Measurements from ENCODE around the gene ZNF148. TPM values are rescaled to one million over a fixed set of nuclear protein-coding genes. Genes with fewer than 3 reads are reported as not detected.

Gene ZNF148
- total and polyA plus RNA-seq, 2 donors = 7.6 to 34.2 TPM

DNA sequence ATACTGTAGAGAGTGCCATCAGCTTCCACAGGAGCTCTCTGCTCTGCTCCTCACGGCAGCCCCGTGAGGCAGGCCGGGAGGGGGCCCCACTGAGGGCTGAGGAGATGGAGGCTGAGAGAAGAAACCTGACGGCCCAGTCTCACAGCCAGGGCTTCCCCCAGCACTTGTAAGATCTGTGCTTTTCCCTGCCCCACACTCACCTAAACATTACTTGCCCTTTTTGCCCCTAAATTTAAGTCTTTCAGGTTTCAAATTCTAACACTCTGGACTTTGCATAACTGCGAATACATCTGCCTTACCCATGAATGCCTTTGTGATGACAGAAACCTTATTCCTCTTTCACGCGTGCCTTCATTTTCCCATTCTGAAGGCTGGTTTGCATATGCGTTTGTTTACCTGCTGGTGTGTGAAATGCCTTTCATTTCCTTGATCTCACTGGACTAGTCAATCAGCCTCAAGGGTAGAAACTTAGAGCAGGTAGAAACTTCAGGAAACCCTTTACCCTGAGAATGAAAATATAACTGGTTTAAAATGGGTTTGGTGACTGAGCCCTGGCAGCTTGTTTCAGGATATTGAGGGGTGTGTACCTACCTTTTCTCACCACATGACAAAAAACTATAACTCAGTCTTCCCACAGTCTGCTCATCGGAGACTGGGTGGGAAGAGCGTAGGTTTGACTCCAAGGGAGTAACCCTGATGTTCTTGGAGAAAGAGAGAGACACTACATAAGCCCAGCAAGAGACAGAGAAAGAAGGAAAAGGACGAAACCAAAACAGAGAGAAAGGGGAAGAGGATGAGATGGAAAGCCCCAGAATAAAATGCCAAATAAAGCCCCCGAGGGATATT is 182.7 kb downstream of the ZNF148 start:
- WGBS = 73% methylated on average over 12 of the region's 12 CpGs
- no peak overlapping the region for H3K4me3 ChIP-seq (ENCODE audit: low read length in 2 of 2)

DNA sequence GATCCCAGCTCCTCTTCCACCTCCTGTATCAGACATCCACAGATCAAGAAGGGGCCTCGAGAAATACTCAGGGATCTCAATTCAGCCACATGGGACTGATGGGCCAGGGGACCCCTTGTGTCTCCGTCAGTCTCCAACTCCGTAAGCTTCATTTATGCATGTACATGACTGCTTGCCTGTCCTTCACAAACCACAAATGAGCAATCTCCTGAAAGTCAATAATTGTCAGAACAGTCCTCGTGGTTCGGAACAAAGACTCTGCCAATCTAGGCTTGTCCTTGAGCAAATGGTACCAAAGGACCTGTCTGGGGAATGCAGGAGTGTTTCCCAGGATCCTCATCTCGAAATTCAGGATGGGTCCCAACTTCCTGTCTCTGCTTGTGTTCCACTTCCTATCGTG is 183.4 kb downstream of the ZNF148 start:
- Histone ChIP-seq H3K27me3 (ENCODE audit: control insufficient read depth in 2 of 2, insufficient read depth in 1 of 2, low read length in 1 of 2) (peaks cover 0 to 3% of the 10 kb centered on the region in 2 donors), H3K4me3 (ENCODE audit: low read length in 2 of 2) (no peak overlapping the region), H3K4me1 (ENCODE audit: control insufficient read depth in 2 of 2, insufficient read depth in 2 of 2, low read length in 2 of 2) (peaks cover 0 to 14% of the 10 kb centered on the region in 2 donors), H3K36me3 (ENCODE audit: control insufficient read depth in 2 of 2, insufficient read depth in 2 of 2, low read length in 1 of 2) (no peaks in the 10 kb centered on the region), H3K9me3 (ENCODE audit: control insufficient read depth in 2 of 2, insufficient read depth in 1 of 2, low read length in 1 of 2) (no peaks in the 10 kb centered on the region), H3K27ac (ENCODE audit: low read depth in 1 of 2, low read length in 1 of 2) (no peak overlapping the region)
- WGBS = 77% methylated on average over 7 of the region's 7 CpGs
- DNase-seq (ENCODE audit: low read depth in 6 of 9, low spot score in 9 of 9) = no peak

More for the DNA sequence above, 182.7 kb downstream of the ZNF148 start:
- no peaks in the 10 kb centered on the region for H3K36me3 ChIP-seq (ENCODE audit: control insufficient read depth in 2 of 2, insufficient read depth in 2 of 2, low read length in 1 of 2)
- peaks cover 0 to 10% of the 10 kb centered on the region in 2 donors for H3K4me1 ChIP-seq (ENCODE audit: control insufficient read depth in 2 of 2, insufficient read depth in 2 of 2, low read length in 2 of 2)
- H3K9me3 ChIP-seq (ENCODE audit: control insufficient read depth in 2 of 2, insufficient read depth in 1 of 2, low read length in 1 of 2) = no peaks in the 10 kb centered on the region
- H3K27ac ChIP-seq (ENCODE audit: low read depth in 1 of 2, low read length in 1 of 2) = no peak overlapping the region
- DNase-seq (ENCODE audit: low read depth in 6 of 9, low spot score in 9 of 9) = no peak
- H3K27me3 ChIP-seq (ENCODE audit: control insufficient read depth in 2 of 2, insufficient read depth in 1 of 2, low read length in 1 of 2) = peaks cover 0 to 3% of the 10 kb centered on the region in 2 donors

DNA sequence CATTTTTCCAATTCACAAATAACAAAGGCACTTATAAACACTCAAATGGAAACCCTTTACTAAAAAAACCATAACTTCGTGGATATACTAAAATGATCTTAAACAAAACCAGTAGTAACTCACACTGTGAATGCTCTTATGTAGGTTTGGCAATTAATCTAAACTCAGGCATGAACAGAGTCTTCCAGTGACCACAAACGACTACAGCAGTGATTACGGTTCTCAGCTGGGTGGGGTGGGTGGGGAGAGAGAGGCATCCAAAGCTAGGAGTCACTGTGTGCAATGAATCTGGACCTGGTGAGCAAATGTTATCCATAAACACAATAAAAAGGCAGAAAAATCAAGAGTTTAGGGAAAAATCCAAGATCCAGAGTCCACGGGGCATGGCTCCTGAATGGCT is 183.9 kb downstream of the ZNF148 start:
- no peaks in the 10 kb centered on the region for H3K36me3 ChIP-seq (ENCODE audit: control insufficient read depth in 2 of 2, insufficient read depth in 2 of 2, low read length in 1 of 2)
- H3K4me1 ChIP-seq (ENCODE audit: control insufficient read depth in 2 of 2, insufficient read depth in 2 of 2, low read length in 2 of 2) = peaks cover 0 to 16% of the 10 kb centered on the region in 2 donors
- H3K9me3 ChIP-seq (ENCODE audit: control insufficient read depth in 2 of 2, insufficient read depth in 1 of 2, low read length in 1 of 2) = no peaks in the 10 kb centered on the region
- H3K27me3 ChIP-seq (ENCODE audit: control insufficient read depth in 2 of 2, insufficient read depth in 1 of 2, low read length in 1 of 2) = no peaks in the 10 kb centered on the region
- H3K27ac ChIP-seq (ENCODE audit: low read depth in 1 of 2, low read length in 1 of 2) = no peak overlapping the region
- no peak for DNase-seq (ENCODE audit: low read depth in 6 of 9, low spot score in 9 of 9)
- no peak overlapping the region for H3K4me3 ChIP-seq (ENCODE audit: low read length in 2 of 2)
- 90% methylated on average over 4 of the region's 4 CpGs for WGBS

DNA sequence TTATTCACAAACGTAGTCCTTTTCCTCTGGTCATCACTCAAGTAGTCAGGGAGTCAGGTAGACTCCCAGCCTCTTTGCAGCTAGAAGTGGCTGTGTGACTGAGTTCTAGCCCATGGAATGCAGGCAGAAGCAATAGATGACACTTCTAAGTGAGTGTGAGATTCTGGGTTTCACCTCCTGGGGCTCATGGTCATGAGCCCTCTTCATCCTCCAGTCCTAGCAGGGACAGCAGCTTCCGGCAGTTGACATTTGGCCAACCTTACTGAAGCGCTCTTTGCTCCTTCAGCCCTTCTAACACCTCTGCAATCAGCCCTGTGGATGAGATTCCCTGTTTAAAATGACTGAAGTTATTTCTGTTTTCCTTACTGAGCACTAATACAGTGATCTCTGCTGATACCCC is 184.3 kb downstream of the ZNF148 start:
- 63% methylated on average over 3 of the region's 3 CpGs for WGBS
- Histone ChIP-seq H3K27ac (ENCODE audit: low read depth in 1 of 2, low read length in 1 of 2) (no peak overlapping the region), H3K4me3 (ENCODE audit: low read length in 2 of 2) (no peak overlapping the region), H3K4me1 (ENCODE audit: control insufficient read depth in 2 of 2, insufficient read depth in 2 of 2, low read length in 2 of 2) (peaks cover 0 to 16% of the 10 kb centered on the region in 2 donors), H3K36me3 (ENCODE audit: control insufficient read depth in 2 of 2, insufficient read depth in 2 of 2, low read length in 1 of 2) (no peaks in the 10 kb centered on the region), H3K9me3 (ENCODE audit: control insufficient read depth in 2 of 2, insufficient read depth in 1 of 2, low read length in 1 of 2) (no peaks in the 10 kb centered on the region), H3K27me3 (ENCODE audit: control insufficient read depth in 2 of 2, insufficient read depth in 1 of 2, low read length in 1 of 2) (no peaks in the 10 kb centered on the region)
- no peak for DNase-seq (ENCODE audit: low read depth in 6 of 9, low spot score in 9 of 9)

DNA sequence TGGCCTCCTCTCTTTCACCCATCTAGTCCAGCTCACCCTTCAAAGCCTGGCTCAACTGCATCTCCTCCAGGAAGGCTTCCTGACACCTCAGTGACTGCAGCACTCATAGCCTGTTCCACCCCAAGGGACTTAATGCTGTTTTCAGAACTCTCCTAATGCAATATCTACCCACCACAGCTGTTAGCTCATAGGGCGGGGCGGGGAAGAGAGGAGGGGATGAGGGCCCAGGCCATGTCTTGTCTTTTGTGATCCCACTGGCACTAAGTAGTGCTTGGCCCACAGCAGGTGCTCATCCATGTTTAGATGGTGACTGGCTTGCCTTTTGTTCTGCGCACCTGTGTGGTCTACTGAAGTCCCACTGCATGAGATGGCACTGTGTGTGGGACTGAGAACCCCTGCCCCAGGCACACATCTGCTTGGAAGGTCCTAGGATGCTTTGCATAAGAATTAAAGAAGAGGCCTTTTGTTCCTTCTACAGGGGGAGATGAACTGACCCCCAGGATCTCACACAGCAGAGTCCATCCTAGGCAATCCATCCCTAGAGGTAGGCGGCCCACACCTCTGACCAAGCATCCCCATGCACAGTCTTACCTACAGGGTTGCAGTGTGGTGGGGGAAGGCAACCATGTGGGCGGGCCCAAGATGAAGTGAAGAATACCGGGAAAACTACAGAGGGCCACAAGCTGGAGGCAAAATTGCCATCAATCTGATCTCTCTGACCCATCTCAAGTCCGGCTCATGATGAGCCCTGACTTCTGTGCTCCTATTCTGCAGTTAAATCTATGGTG is 185.6 kb downstream of the ZNF148 start:
- WGBS = 96% methylated on average over 7 of the region's 7 CpGs
- peaks cover 0 to 14% of the 10 kb centered on the region in 2 donors for H3K4me1 ChIP-seq (ENCODE audit: control insufficient read depth in 2 of 2, insufficient read depth in 2 of 2, low read length in 2 of 2)
- no peaks in the 10 kb centered on the region for H3K36me3 ChIP-seq (ENCODE audit: control insufficient read depth in 2 of 2, insufficient read depth in 2 of 2, low read length in 1 of 2)
- H3K27me3 ChIP-seq (ENCODE audit: control insufficient read depth in 2 of 2, insufficient read depth in 1 of 2, low read length in 1 of 2) = no peaks in the 10 kb centered on the region
- no peak overlapping the region for H3K4me3 ChIP-seq (ENCODE audit: low read length in 2 of 2)
- no peaks in the 10 kb centered on the region for H3K9me3 ChIP-seq (ENCODE audit: control insufficient read depth in 2 of 2, insufficient read depth in 1 of 2, low read length in 1 of 2)
- H3K27ac ChIP-seq (ENCODE audit: low read depth in 1 of 2, low read length in 1 of 2) = no peak overlapping the region
- DNase-seq (ENCODE audit: low read depth in 6 of 9, low spot score in 9 of 9) = no peak

DNA sequence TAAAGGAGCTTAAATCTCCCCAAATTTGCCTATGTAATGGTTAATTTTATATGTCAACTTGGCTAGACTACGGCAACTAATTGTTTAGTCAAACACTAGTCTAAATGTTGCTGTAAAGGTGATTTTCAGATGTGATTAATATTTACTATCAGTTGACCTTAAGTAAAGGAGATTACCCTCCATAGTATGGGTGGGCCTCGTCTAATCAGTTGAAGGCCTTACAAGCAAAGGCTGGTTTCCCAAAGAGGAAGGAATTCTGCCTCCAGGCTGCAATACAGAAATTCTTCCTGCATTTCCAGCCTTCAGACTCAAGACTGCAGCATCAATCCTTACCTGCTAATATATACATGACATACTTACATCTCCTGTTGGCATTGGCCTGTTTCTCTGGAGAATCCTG is 186.2 kb downstream of the ZNF148 start:
- no peak for DNase-seq (ENCODE audit: low read depth in 6 of 9, low spot score in 9 of 9)
- Histone ChIP-seq H3K9me3 (ENCODE audit: control insufficient read depth in 2 of 2, insufficient read depth in 1 of 2, low read length in 1 of 2) (no peaks in the 10 kb centered on the region), H3K27me3 (ENCODE audit: control insufficient read depth in 2 of 2, insufficient read depth in 1 of 2, low read length in 1 of 2) (no peaks in the 10 kb centered on the region), H3K27ac (ENCODE audit: low read depth in 1 of 2, low read length in 1 of 2) (no peak overlapping the region), H3K36me3 (ENCODE audit: control insufficient read depth in 2 of 2, insufficient read depth in 2 of 2, low read length in 1 of 2) (no peaks in the 10 kb centered on the region), H3K4me1 (ENCODE audit: control insufficient read depth in 2 of 2, insufficient read depth in 2 of 2, low read length in 2 of 2) (peaks cover 0 to 10% of the 10 kb centered on the region in 2 donors), H3K4me3 (ENCODE audit: low read length in 2 of 2) (no peak overlapping the region)
- 99% methylated on average over 2 of the region's 2 CpGs for WGBS

DNA sequence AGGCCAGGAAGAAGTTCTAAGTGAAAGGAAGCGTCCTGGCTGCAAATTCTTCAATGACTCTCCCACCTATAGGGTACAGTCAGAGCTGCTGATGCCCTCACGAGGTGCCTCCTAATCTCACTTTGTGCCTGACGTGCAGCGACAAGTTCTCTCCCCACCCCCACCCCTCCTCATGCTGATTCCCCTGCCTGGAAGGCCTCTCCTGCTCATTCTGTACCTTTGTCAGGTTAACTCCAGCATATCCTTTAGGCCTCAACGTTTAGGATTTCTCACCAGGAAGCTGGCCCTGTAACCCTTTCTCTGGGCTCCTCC is 187.6 kb downstream of the ZNF148 start:
- Histone ChIP-seq H3K9me3 (ENCODE audit: control insufficient read depth in 2 of 2, insufficient read depth in 1 of 2, low read length in 1 of 2) (no peaks in the 10 kb centered on the region), H3K27me3 (ENCODE audit: control insufficient read depth in 2 of 2, insufficient read depth in 1 of 2, low read length in 1 of 2) (no peaks in the 10 kb centered on the region), H3K4me3 (ENCODE audit: low read length in 2 of 2) (no peak overlapping the region), H3K36me3 (ENCODE audit: control insufficient read depth in 2 of 2, insufficient read depth in 2 of 2, low read length in 1 of 2) (no peaks in the 10 kb centered on the region), H3K4me1 (ENCODE audit: control insufficient read depth in 2 of 2, insufficient read depth in 2 of 2, low read length in 2 of 2) (peaks cover 0 to 10% of the 10 kb centered on the region in 2 donors), H3K27ac (ENCODE audit: low read depth in 1 of 2, low read length in 1 of 2) (no peak overlapping the region)
- 86% methylated on average over 5 of the region's 5 CpGs for WGBS
- DNase-seq (ENCODE audit: low read depth in 6 of 9, low spot score in 9 of 9) = no peak

DNA sequence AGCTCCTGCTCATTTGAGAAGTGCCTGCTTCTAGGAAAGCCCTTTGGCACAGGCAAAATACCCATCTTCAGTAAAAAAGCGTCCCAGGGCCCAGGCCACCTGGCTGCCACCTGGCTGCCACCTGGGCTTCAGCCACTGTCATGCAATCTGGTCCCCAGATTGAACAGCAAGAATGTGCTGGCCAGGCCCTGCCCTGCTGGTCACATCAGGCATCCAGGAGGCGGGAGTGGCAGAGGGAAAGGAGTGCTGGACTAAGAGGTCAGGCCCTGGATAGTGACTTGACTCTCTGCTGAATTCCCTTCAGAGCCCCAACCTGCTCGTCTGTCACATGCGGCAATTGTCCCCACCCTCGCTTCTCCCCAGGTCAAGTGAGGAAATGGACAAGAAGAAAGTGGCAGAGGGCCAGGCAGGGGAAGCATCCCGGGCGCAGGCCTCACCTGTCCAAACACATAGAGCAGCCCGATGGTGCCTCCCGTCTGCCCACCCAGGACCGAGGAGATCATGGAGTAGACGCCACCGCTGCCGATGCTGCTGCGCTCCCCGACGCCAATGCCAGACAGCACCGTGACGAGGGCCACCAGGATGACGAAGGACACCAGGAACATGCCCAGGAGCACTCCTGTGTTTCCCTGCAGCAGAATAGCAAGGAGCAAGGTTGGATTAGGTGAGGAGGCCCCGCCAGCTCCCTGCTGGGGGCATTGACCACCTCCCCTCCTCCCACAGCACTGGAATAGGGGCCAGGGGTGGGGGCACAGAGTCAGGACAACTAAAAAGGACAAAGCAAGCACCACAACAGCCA is 188.1 kb downstream of the ZNF148 start:
- Histone ChIP-seq H3K36me3 (ENCODE audit: control insufficient read depth in 2 of 2, insufficient read depth in 2 of 2, low read length in 1 of 2) (no peaks in the 10 kb centered on the region), H3K27me3 (ENCODE audit: control insufficient read depth in 2 of 2, insufficient read depth in 1 of 2, low read length in 1 of 2) (no peaks in the 10 kb centered on the region), H3K9me3 (ENCODE audit: control insufficient read depth in 2 of 2, insufficient read depth in 1 of 2, low read length in 1 of 2) (no peaks in the 10 kb centered on the region), H3K4me3 (ENCODE audit: low read length in 2 of 2) (no peak overlapping the region), H3K4me1 (ENCODE audit: control insufficient read depth in 2 of 2, insufficient read depth in 2 of 2, low read length in 2 of 2) (peaks cover 0 to 9% of the 10 kb centered on the region in 2 donors), H3K27ac (ENCODE audit: low read depth in 1 of 2, low read length in 1 of 2) (no peak overlapping the region)
- DNase-seq (ENCODE audit: low read depth in 6 of 9, low spot score in 9 of 9) = no peak
- WGBS = 97% methylated on average over 20 of the region's 20 CpGs
